ENCODE measurements around the gene CAPN12.
"Not testable (repeated sequence)": the region's sequence is repeated elsewhere in the genome, so short reads cannot be mapped to it uniquely, and the experiment has no call there.

DNA sequence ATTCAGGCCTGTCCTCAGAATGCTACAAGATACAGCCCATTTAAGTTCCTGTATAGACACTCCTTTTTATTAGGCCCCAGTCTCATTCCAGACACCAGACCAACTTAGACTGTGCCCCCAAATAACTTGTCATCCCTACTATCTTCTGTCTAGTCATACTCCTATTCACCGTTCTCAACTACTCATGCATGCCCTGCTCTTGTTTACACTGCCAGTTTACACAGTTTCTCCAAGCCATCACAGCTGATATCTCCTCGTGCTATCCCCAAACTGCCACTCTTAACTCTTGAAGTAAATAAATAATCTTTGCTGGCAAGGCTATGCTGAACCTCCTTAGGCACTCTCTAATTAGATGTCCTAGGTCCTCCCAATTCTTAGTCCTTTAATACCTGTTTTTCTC, 9.9 kb upstream of the CAPN12 start:
- not testable (repeated sequence) for TF ChIP-seq CTCF, POLR2A (IDR thresholded peaks at IDR 0.05)
